Inflammatory macrophage (primary cell): ENCODE data around the gene ARL13A.
A peak's percentile ranks its signal among the peaks of the same experiment; 100 is the strongest.
"Not testable (repeated sequence)": the region's sequence is repeated elsewhere in the genome, so short reads cannot be mapped to it uniquely, and the experiment has no call there.

Source experiments
- DNase-seq, 2 donors: peaks; one replicate each; pipeline ENCODE4 v3.0.0-alpha.2; 2020 to 2022
- total RNA-seq, 18 experiments: gene quantifications; one replicate each; lab custom pipeline; 2026; ENCODE audit warnings: mixed read lengths in 6 of 18, inconsistent platforms in 2 of 18; lab: John Stamatoyannopoulos, UW

ARL13A gene
- total RNA-seq, result 0 to 0.13 (median 0) reads per million in 18 experiments

DNA sequence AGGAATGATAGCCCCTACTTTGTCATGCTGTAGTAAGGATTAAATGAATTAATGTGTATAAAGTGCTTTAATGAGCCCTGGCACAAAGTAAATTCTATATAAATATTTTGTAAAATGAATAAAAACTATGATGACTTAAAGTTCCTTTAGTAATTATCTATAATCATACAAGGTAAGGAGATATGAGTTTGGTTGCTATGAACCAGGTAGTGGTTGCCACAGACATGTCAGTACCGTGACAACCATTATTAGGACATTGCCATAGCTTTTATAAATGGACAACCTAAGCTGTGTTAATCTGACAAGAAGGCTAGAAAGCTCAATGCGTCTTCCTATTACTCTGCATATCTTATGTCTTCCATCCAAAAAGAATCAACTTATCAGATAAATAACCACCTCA is at the start of gene ARL13A:
TSS of gene ARL13A (plus strand) at position 301 of the 400 bp plus-strand sequence. CDS start 3,982 bp downstream, outside the sequence.
- no peak for DNase-seq

DNA sequence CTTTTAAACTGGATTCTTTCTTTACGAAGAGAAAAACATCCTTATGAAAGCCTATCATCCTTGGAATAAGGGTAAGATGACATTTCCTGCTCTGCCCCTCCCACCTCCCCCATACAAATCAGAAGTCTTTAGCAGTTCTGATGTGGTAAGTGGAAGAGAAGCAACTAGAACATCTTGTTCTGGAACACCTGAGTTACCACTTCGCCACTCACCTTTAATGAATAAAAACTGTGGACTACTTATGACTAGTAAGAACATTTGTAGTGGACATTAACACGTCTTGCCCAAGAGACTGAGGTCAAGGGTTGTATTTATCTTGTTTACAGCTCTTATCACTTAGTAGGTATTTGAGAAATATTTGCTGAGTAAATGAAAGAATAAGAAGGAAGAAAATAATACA is 45.1 kb upstream of the ARL13A start:
- no peak for DNase-seq

DNA sequence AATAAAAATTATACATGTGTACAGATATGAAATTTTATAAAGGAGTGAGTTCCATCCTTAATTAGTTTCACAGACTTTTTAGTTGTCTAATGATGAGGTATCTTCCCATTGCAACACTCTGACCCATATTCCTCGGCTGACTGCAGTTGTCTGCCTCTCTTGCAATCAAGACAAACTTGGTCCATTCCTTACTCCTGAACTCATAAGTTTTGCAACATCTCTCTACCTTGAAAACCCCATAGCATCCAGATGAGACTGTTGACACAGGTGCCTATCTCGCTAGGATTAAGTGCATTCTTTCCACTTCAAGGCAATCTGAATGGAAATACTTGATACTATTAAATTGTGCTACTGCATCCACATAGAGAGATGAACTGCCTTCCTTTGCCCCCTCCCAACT is 43.1 kb upstream of the ARL13A start:
- DNase-seq, result no peak

GRCh38 chrX:100928660-100929613 is 40.6 kb upstream of the ARL13A start, which contains the start of gene XKRX:
XKRX (minus strand) TSS chrX:100928917; CDS start chrX:100928304, 613 bp downstream.
- DNase-seq, result no peak

GRCh38 chrX:100931218-100931924 is 38.1 kb upstream of the ARL13A start:
- DNase-seq, result peak; percentile 7 to 52

GRCh38 chrX:100931925-100932285 is 37.6 kb upstream of the ARL13A start:
- peak in 1 of 2 donors; percentile 18 for DNase-seq

GRCh38 chrX:100935767-100936166 is 33.7 kb upstream of the ARL13A start:
- DNase-seq, result no peak

GRCh38 chrX:100939333-100939732 is 30.2 kb upstream of the ARL13A start:
- DNase-seq, result no peak

DNA sequence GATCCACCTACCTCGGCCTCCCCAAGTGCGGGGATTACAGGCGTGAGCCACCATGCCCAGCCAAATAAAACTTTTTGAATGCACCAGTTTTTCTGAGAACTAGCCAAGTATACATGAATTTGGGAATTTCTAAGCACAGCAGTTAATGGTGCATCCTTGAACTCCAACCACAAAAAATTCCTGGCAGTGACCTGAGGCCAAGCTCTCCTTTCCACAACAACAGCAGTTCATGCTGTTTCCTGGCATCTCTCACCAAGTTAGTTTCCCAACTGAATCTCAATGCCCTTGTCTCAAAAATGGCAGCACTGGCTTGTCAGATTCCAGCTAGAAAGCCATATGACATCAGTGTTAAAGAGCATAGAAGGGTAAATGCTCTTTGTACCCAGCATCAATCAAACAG is 24.9 kb upstream of the ARL13A start:
- DNase-seq, result no peak

- no peak for DNase-seq
Observed at GRCh38 chrX:100946299-100946927, 23.1 kb upstream of the ARL13A start.

- DNase-seq, result no peak
Observed at GRCh38 chrX:100948557-100948956, 21.0 kb upstream of the ARL13A start.

GRCh38 chrX:100962811-100963210 is 6.7 kb upstream of the ARL13A start:
- no peak for DNase-seq

DNA sequence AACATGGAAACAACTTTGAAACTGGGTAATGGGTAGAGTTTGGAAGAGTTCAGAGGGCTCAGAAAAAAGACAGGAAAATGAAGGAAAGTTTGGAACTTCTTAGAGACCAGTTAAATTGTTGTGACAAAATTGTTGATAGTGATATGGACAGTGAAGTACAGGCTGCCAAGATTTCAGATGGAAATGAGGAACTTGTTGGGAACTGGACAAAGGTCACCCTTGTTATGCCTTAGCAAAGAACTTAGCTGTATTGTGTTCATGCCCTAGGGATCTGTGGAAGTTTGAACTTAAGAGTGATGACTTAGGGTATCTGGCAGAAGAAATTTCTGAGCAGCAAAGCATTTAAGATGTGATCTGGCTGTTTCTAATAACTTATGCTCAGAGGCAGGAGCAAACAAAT is 5.1 kb upstream of the ARL13A start:
- DNase-seq, result no peak

DNA sequence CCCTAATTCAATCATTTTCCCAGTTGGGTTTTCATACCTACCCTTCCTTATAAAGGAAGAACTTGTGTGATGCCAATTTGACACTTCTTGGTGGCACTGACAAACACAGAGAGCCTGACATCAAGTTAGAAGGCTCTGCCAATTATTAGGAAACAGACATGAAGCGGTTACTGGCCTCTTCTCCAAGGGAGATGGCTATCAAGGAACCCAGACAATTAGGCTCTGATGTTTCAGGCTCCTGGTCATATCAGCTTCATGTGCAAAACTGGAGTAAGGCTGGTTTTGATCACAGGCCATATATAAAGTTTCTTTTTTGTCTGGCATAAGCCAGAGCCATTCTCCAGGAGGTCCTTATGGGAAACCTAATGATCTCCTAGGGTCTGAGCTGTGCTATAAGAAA is 428 bp downstream of the ARL13A start:
- no peak for DNase-seq

DNA sequence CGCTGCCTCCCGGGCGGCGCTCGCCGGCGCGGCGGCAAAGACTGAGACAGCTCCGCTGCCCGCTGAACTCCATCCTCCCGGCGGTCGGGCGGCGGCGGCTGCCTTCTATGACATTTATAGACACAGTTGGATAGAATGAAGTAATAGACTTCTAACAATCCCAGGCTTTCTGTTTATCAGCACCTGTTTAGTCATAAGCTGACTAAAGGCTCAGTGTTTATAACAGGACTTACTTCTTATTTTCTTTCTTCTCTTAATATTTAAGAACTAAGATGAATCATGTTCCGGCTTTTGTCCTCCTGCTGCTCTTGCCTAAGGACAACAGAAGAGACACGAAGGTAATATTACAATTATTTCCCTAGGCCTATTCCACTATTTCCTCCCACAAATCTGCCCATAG is 3.9 kb downstream of the ARL13A start:
- no peak for DNase-seq

DNA sequence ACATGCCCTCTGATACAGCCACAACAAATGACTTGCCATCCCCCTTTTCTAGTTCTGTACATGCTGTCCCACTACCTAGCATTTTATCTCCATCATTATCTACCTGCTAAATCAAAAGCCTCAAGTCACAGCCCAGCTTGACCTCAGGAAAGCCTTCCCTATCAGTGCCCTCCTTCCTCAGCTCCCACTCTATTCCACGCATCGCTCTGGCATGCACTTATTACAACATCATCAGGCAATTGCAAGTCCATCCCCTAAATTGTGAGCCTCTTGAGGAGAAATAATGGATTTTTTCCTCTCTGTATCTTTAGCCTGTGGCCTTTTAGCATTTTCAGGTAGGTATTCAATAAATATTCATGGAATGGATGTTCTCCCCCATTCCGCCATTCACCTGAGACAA is 5.7 kb downstream of the ARL13A start:
- no peak for DNase-seq

DNA sequence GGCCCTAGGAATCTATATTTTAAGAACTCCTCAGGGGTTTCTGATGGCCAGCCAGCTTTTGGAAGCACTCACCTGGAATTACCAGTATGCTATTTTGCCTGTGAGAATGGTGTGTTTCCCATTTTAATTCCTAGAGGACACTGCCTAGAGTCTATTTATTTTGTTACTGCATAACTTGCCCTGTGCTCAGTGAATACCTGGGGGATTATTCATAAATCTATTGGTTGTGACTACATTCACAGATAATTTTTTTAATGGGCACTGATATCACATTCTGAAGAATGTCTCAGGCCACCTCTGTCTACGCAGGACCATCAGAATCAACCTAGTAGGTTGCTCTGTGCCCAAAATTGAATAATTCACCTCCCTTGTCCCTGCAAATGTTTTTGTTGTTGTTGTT is 6.7 kb downstream of the ARL13A start:
- DNase-seq, result no peak

- DNase-seq, result no peak
Observed at GRCh38 chrX:100979881-100980607, 10.5 kb downstream of the ARL13A start.

DNA sequence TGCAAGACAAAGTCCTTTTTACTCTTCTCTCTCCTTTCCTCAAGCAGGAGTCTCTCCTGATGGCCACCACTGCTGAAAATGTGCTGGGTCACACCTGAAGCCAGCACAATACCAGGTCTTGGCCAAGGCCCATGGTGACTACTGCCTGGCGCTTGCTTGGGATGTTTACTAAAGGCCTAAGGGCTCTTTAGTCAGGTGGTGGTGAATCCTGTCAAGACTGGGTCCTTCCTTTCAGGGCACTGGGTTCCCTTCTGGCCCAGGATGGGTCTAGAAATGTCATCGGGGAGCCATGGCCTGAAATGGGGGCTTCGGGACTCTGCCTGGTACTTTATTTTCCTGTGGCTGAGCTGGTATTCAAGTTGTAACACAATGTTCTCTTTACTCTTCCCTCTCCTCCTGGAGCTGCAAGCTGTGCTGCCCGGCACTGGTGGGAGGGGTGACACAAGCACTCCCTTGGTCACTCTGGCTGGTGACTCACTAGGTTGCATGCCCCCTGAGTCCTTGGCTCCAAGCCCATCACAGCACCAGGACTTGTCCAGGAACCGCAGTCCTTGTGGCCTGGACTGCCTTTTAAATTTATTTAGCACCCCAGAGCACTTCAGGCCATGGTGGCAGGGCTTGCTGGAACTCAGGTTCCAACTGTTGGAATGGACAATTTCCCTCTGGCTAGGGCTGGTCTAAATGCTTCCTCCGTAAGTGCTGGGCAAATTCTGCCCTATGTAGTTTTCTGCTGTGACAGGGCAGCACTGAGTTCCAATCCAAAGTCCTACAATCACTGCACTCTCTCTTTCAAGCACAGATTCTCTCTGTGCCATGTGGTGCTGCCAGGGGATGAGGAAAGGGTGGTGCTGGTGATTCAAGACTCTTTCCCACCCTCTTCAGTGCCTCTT is 11.3 kb downstream of the ARL13A start:
- DNase-seq, result peak in 1 of 2 donors; percentile 40

DNA sequence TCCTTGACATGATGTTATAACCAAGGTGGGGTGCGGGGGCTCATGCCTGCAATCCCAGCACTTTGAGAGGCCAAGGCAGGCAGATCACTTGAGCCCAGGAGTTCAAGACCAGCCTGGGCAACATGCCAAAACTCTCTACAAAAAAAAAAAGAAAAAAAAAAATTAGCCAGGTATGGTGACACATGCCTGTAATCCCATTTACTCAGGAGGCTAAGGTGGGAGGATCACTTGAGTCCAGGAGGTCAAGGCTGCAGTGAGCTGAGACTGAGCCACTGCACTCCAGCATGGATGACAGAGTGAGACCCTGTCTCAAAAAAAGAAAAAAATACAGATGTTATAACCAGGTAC is 12.0 kb downstream of the ARL13A start:
- DNase-seq, result not testable (repeated sequence)

- no peak for DNase-seq
Observed at GRCh38 chrX:100984818-100985217, 15.3 kb downstream of the ARL13A start.
